ENCODE measurements around the gene HOXA6. TPM values are rescaled to one million over a fixed set of nuclear protein-coding genes. Genes with fewer than 3 reads are reported as not detected.

HOXA6 gene
- total and polyA plus RNA-seq, 9 of the 15 experiments (the other 6 are each of a cell fraction or from before 2014, with no cell fraction given), result not detected

DNA sequence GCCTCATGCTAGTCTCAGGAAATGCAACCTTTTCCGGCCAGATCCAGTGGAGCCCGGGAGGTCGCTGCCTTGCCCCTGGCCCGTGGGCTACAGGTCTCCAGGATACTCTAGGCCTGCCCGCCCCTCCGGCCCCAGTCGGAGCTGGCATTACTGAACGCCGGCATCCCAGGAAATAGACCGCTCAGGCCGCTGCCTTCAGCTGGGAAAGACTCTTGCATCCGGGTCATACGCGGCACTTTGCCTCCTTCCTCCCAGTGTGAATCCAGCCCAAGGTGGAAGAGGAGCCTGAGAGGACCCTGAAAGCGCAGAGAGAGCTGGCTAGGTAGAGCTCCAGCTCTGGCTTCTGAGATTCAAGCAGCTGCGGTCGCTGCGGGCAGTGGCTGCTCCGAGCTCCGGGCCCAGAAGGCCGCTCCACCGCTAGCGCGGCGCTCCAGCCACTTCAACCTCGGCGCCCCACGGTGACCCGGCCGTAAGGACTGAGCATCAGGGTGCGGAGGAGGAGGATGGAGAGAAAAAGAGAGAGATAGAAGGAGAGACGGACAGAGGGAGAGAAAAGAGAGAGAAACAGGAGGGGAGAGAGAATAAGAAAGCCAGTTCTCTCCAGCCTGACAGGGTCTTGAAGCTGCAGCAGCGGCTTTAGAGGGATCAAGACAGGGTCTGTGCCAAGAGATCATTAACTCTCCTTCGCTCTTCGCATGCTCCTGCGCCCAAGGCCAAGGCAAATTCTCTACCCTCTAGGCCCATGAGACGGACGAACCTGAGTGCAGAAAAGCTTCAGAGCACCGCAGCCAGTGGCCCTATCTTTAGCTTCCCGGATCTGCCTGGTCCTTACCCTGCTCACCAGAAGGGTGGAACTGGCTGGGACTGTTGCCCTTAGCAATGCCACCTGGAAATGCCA lies 28.3 kb upstream of the HOXA6 start (continued):
- TF ChIP-seq, protein P1, sequence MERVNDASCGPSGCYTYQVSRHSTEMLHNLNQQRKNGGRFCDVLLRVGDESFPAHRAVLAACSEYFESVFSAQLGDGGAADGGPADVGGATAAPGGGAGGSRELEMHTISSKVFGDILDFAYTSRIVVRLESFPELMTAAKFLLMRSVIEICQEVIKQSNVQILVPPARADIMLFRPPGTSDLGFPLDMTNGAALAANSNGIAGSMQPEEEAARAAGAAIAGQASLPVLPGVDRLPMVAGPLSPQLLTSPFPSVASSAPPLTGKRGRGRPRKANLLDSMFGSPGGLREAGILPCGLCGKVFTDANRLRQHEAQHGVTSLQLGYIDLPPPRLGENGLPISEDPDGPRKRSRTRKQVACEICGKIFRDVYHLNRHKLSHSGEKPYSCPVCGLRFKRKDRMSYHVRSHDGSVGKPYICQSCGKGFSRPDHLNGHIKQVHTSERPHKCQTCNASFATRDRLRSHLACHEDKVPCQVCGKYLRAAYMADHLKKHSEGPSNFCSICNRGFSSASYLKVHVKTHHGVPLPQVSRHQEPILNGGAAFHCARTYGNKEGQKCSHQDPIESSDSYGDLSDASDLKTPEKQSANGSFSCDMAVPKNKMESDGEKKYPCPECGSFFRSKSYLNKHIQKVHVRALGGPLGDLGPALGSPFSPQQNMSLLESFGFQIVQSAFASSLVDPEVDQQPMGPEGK (CRISPR knock-in tag; IDR thresholded peaks at IDR 0.05; ENCODE audit: borderline replicate concordance), result no peak
- TF ChIP-seq RAD51 (IDR thresholded peaks at IDR 0.05; ENCODE audit: borderline replicate concordance, low read depth) (no peak), NFIX (CRISPR knock-in tag; IDR thresholded peaks at IDR 0.05; ENCODE audit: low read depth) (no peak)

DNA sequence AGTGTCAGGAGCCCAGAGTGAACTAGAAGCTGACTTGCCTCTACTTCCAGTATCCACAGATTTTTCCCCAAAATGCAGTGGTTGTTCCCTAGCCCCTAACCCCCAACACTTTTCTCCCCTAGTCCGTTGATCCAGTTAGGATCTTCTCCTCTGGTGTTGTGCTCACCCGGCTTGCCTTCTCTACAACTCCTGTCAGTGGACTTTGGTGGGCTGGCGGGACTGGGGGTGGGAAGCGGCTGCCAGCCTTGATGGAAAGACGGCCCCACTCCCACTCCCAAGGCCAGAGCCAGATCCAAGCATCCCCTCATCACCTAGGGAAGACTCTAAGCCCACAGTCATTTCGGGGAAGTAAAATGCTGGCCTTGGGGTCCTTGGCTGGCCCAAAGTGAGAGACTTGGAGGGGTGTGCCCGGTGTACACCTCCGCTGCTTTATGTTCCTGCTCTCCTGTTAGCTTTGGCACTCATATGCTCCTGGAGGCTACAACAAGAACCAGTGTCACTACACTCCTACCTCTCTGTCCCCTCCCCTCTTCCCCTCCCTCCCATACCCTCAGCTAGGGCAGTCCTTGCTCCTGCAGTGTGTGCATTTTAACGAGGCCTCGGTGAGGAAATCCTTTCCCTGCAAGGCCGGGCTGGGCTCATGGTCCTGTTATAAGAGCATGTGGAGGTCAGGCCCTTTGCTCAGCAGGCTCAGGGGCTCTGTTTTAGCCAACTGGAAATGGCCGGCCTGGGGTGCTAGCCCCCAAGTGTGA lies 27.5 kb upstream of the HOXA6 start:
- no peaks in the 10 kb centered on the region for H3K36me3 ChIP-seq (ENCODE audit: control insufficient read depth, insufficient read depth, low read length)
- in situ Hi-C loops (cut with MboI) (loop anchor here (25.0 kb wide), 3 partner anchors 663 to 1288 kb away; no protein-coding TSS in a partner anchor), intact Hi-C loops (cut with micrococcal nuclease) (no loop called here)
- POLR2A ChIA-PET, result interaction anchor here (0.6 to 0.7 kb wide), 3 partner anchors 13 to 405 kb away, joined by 3 read pairs; partner anchors contain the start of gene HOXA5
- DNase-seq (ENCODE audit: extremely low read depth in 1 of 4, low spot score in 3 of 4) (no peak), FAIRE-seq (no peak), ATAC-seq (no peak)
- peaks cover 0 to 10% of the 10 kb centered on the region in 2 experiments; a peak in 1 of 5 replicates for H3K4me1 ChIP-seq (replicated peaks in 1 of 2; ENCODE audit: control insufficient read depth in 2 of 2, insufficient read depth in 2 of 2, low read length in 2 of 2)
- no peak overlapping the region for H3K9ac ChIP-seq (ENCODE audit: insufficient read depth in 1 of 2, low read depth in 2 of 2, low read length in 2 of 2)
- peaks cover 31 to 70% of the 10 kb centered on the region in 2 experiments for H3K27me3 ChIP-seq (ENCODE audit: control insufficient read depth in 2 of 2, insufficient read depth in 2 of 2, low read length in 2 of 2)
- TF ChIP-seq CCNT2 (IDR thresholded peaks at IDR 0.05; ENCODE audit: borderline replicate concordance, extremely low read depth, insufficient read length, low read depth, low read length) (no peak), HLTF (IDR thresholded peaks at IDR 0.05) (no peak)
- H4K20me1 ChIP-seq (replicated peaks; ENCODE audit: control insufficient read depth, insufficient read depth, low read length), result no peaks in the 10 kb centered on the region
- 2% methylated on average over 12 of the region's 12 CpGs for WGBS (ENCODE audit: insufficient coverage, low coverage, missing lambda C conversion rate)
- H3K9me1 ChIP-seq (ENCODE audit: control insufficient read depth, insufficient read depth, low read length), result no peaks in the 10 kb centered on the region
- H3K9me3 ChIP-seq (replicated peaks; ENCODE audit: control insufficient read depth, insufficient read depth, low read depth, low read length), result no peaks in the 10 kb centered on the region; the same call in 1 of the 2 replicates
- H3K79me2 ChIP-seq (ENCODE audit: control insufficient read depth, insufficient read depth, low read length), result no peaks in the 10 kb centered on the region
- CTCF ChIA-PET (ENCODE audit: low intra/inter-chr PET ratio), result no interaction called here
- H3K4me3 ChIP-seq, result no peak overlapping the region
- no peak overlapping the region for H3K4me2 ChIP-seq (ENCODE audit: insufficient read depth, low read length)
- H2AFZ ChIP-seq (ENCODE audit: low read depth, low read length), result no peak overlapping the region
- no peak overlapping the region for H3K27ac ChIP-seq (ENCODE audit: extremely low read depth, low read depth, low read length)
- no TSS peak for BruUV-seq (replicated peaks)
